HepG2 (cell line): ENCODE results near the gene CTAG1A. TPM values are rescaled to one million over a fixed set of nuclear protein-coding genes. Genes with fewer than 3 reads are reported as not detected.

Experiments
- BCLAF1 ChIP-seq: fragments of 450-650 bp; IDR thresholded peaks from 2 replicates; pipeline ENCODE4 v1.6.1; 2017; ENCODE audit warnings: mild to moderate bottlenecking
- DNMT3B ChIP-seq: conservative IDR thresholded peaks from 2 replicates; pipeline ENCODE4 v1.6.1; 2016; ENCODE audit warnings: missing biosample characterization, control low read depth
- ETV5 ChIP-seq: IDR thresholded peaks from 2 replicates; pipeline ENCODE4 v1.6.1; 2018; ENCODE audit warnings: missing biosample characterization, missing genetic modification reagents, inconsistent platforms, borderline replicate concordance
- KAT8 ChIP-seq: IDR thresholded peaks from 2 replicates; pipeline ENCODE4 v1.6.1; 2016; ENCODE audit warnings: missing genetic modification reagents, missing compliant biosample characterization
- MED1 ChIP-seq: sonication (generic); formaldehyde crosslinking; IDR thresholded peaks from 2 replicates; pipeline ENCODE4 v1.4.0; 2020; ENCODE audit warnings: missing genetic modification reagents
- NAIF1 ChIP-seq: sonication (generic); formaldehyde crosslinking; IDR thresholded peaks from 2 replicates; pipeline ENCODE4 v1.5.0; 2020; ENCODE audit warnings: mild to moderate bottlenecking, missing genetic modification reagents, borderline replicate concordance
- NFAT5 ChIP-seq: sonication (generic); formaldehyde crosslinking; IDR thresholded peaks from 2 replicates; pipeline ENCODE4 v1.4.0; 2020; ENCODE audit warnings: missing genetic modification reagents
- NRL ChIP-seq: sonication (generic); formaldehyde crosslinking; IDR thresholded peaks from 2 replicates; pipeline ENCODE4 v1.5.0; 2020; ENCODE audit warnings: missing genetic modification reagents, mild to moderate bottlenecking, moderate library complexity, borderline replicate concordance
- RXRB ChIP-seq: IDR thresholded peaks from 2 replicates; pipeline ENCODE4 v1.6.1; 2016; ENCODE audit warnings: borderline replicate concordance, missing genetic modification reagents, missing compliant biosample characterization
- ZFX ChIP-seq: sonication (generic); formaldehyde crosslinking; IDR thresholded peaks from 2 replicates; pipeline ENCODE4 v1.4.0; 2020; ENCODE audit warnings: mild to moderate bottlenecking, low read depth, missing genetic modification reagents, moderate library complexity
- ZNF18 ChIP-seq: sonication (generic); formaldehyde crosslinking; IDR thresholded peaks from 2 replicates; pipeline ENCODE4 v1.8.0; 2022; ENCODE audit warnings: mild to moderate bottlenecking, missing genetic modification reagents; ENCODE audit not compliant: insufficient replicate concordance
- ZNF232 ChIP-seq: sonication (generic); formaldehyde crosslinking; IDR thresholded peaks from 2 replicates; pipeline ENCODE4 v1.4.0; 2020; ENCODE audit warnings: missing genetic modification reagents, borderline replicate concordance
- ZNF350 ChIP-seq: sonication (generic); formaldehyde crosslinking; IDR thresholded peaks from 2 replicates; pipeline ENCODE4 v1.4.0; 2020; ENCODE audit warnings: mild to moderate bottlenecking, low read depth, missing genetic modification reagents, borderline replicate concordance
- ZNF724P ChIP-seq: sonication (generic); formaldehyde crosslinking; IDR thresholded peaks from 2 replicates; pipeline ENCODE4 v1.8.0; 2022; ENCODE audit warnings: missing genetic modification reagents, borderline replicate concordance
- ZNF749 ChIP-seq: sonication (generic); formaldehyde crosslinking; IDR thresholded peaks from 2 replicates; pipeline ENCODE4 v1.8.0; 2022; ENCODE audit warnings: mild to moderate bottlenecking, missing genetic modification reagents, moderate library complexity, borderline replicate concordance
- polyA plus RNA-seq, 8 experiments: library from polyadenylated mRNA; depleted of rRNA in 3 of 8; stranded (reverse) in 7 of 8; unstranded in 1 of 8; fragments of >200 nt; fragmentation: Illumina TruSeq in 4 of 8; extraction: Trizol in 4 of 8; gene quantifications; 2 replicates each; pipeline versions ENCODE4 v1.2.1 to v1.2.3, GENCODE V29; 2011 to 2016; ENCODE audit warnings: low read depth in 4 of 8, missing spikeins in 1 of 8, mixed read lengths in 1 of 8; ENCODE audit not compliant: insufficient read depth in 1 of 8
- total RNA-seq, 5 experiments: library from RNA; depleted of rRNA; stranded (reverse); fragments of >200 nt; fragmentation: Illumina TruSeq; extraction: Trizol; gene quantifications; 2 replicates each; pipeline ENCODE4 v1.2.3, GENCODE V29; 2016; ENCODE audit warnings: low read depth in 1 of 5
- TF ChIP-seq, protein P1 (sequence below): sonication (generic); formaldehyde crosslinking; IDR thresholded peaks from 2 replicates; pipeline ENCODE4 v1.8.0; 2022; ENCODE audit warnings: low read depth, missing genetic modification reagents

The CTAG1A gene
- total and polyA plus RNA-seq, 2 of the 13 experiments (the other 11 are each of a cell fraction or from before 2014, with no cell fraction given), result not detected

DNA sequence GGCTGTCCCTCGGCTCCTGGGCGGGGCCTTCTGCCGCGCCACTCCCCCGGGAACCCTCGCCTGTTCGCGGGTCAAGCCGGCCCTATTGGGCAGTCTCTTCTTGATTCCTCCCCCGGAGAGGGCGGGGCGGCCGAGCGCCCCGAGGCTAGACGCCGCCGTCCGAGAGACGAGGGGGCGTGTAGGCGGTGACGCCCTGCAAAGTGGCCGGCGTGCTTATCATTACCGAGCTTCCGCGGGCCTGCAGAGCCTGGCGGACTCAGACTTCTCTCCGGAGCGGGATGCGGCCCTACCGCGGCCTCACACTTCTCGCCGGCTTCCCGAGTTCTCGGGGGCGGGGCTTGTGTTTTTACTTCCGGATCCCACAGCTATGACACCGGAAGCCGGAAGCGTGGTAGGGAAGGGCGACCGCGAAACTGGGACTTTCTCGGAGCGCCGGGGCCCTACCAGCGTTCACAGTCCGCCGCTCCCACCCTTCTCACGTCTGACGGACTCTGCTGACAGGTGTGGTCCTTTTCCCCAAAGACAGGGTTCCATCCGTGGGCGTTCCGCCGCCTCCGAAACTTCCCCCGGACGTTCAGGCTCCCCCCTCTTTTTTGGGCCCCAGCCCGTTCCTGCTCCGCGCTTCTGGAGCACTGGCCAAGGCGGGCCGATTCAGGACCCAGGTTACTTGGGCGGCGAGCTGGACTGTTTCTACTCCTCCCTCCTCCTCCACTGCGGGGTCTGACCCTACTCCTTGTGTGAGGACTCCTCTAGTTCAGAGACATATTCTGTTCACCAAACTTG, 37.5 kb upstream of the CTAG1A start, which contains the start of gene IKBKG (continued):
- TF ChIP-seq KAT8 (CRISPR knock-in tag), result peak; percentile 87
- no peak for TF ChIP-seq ZNF232
- no peak for TF ChIP-seq NAIF1 (CRISPR knock-in tag)
- TF ChIP-seq RXRB (CRISPR knock-in tag), result no peak
- no peak for TF ChIP-seq BCLAF1
- TF ChIP-seq NRL, result peak; percentile 17; the same call in 1 of the 2 replicates
- no peak for TF ChIP-seq ZNF749 (CRISPR knock-in tag)
- TF ChIP-seq ZNF724P (CRISPR knock-in tag), result no peak
- TF ChIP-seq DNMT3B (CRISPR knock-in tag), result no peak
- TF ChIP-seq MED1 (CRISPR knock-in tag), result peak; percentile 17; the same call in 1 of the 2 replicates
- TF ChIP-seq NFAT5 (CRISPR knock-in tag), result no peak
- no peak for TF ChIP-seq ETV5 (CRISPR knock-in tag)
- no peak for TF ChIP-seq ZNF350
- no peak for TF ChIP-seq ZNF18 (CRISPR knock-in tag)
- TF ChIP-seq ZFX (CRISPR knock-in tag), result peak; percentile 66
- TF ChIP-seq, protein P1, sequence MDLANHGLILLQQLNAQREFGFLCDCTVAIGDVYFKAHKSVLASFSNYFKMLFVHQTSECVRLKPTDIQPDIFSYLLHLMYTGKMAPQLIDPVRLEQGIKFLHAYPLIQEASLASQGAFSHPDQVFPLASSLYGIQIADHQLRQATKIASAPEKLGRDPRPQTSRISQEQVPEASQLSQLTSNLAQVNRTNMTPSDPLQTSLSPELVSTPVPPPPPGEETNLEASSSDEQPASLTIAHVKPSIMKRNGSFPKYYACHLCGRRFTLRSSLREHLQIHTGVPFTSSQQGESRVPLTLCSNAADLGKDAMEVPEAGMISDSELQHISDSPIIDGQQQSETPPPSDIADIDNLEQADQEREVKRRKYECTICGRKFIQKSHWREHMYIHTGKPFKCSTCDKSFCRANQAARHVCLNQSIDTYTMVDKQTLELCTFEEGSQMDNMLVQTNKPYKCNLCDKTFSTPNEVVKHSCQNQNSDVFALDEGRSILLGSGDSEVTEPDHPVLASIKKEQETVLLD, result no peak
